ENCODE results near the gene ZC3H12D.

DNA sequence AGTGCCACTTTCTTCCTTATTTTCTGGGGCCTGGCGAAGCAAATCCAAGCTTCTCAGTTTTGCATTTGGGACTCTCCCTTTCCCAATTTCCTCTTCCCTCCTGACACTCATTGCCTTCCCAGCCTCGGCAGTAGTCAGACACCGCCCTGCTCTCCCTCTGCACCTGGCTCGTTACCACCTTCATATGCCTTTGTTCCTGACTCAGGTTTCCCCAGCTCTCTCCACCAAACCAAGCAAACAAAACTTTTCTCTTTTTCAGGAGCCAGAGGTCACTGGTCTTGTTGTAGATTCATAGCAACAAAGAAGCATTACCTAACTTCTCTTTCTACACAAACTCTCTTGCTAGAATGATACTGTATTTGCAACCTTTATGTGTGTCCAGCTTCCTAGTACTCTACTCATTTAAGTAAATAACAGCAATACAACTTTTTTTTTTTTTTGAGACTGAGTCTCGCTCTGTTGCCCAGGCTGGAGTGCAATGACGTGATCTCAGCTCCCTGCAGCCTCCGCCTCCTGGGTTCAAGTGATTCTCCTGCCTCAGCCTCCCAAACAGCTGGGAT is 9.0 kb upstream of the ZC3H12D start:
- TF ChIP-seq POLR2AphosphoS5 (IDR thresholded peaks at IDR 0.05; ENCODE audit: low read depth) (no peak), CTCF (conservative IDR thresholded peaks at IDR 0.05; ENCODE audit: low read depth in 2 of 2) (no peak), ZNF331 (CRISPR knock-in tag; IDR thresholded peaks at IDR 0.05; ENCODE audit: low read depth) (no peak), EZH2 (IDR thresholded peaks at IDR 0.05; ENCODE audit: low read depth, unreplicated experiment) (no peak), CREB1 (CRISPR knock-in tag; IDR thresholded peaks at IDR 0.05; ENCODE audit: low read depth) (no peak), ZNF462 (CRISPR knock-in tag; IDR thresholded peaks at IDR 0.05) (no peak), JUNB (IDR thresholded peaks at IDR 0.05; ENCODE audit: unreplicated experiment) (no peak)
